Right renal cortex interstitium (tissue), 3 donors: ENCODE measurements around the gene ARL11. TPM values are rescaled to one million over a fixed set of nuclear protein-coding genes. Genes with fewer than 3 reads are reported as not detected.

Experiments
- polyA plus RNA-seq, 3 donors: library from polyadenylated mRNA; unstranded; fragments of 120-200 nt; gene quantifications; one replicate each; pipeline ENCODE4 v1.2.1, GENCODE V29; 2013; ENCODE audit not compliant: insufficient read length in 3 of 3

ARL11 gene
- polyA plus RNA-seq, 3 donors: 0.28 to 0.49 (median 0.44) TPM

Other genes with a start within 250 kb of the ARL11 start
- gene CAB39L, start 184.4 kb upstream of the ARL11 start, polyA plus RNA-seq: 10 to 100 TPM; 13.1 to 20.4 (median 19.7) TPM
- gene SETDB2, start 184.2 kb upstream of the ARL11 start, polyA plus RNA-seq: 10 to 100 TPM; 20.6 to 22.7 (median 21.9) TPM
- 10 to 100 TPM; 30.1 to 34.8 (median 31.9) TPM for gene PHF11, start 132.6 kb upstream of the ARL11 start, polyA plus RNA-seq
- gene RCBTB1, start 42.9 kb upstream of the ARL11 start, polyA plus RNA-seq: 10 to 100 TPM; 38.4 to 45.1 (median 43.0) TPM
- 10 to 100 TPM; 49.8 to 61.6 (median 54.5) TPM for gene EBPL, start 63.0 kb downstream of the ARL11 start, polyA plus RNA-seq
- gene KPNA3, start 164.2 kb downstream of the ARL11 start, polyA plus RNA-seq: 10 to 100 TPM; 34.4 to 37.2 (median 36.3) TPM